Measurements from ENCODE around the gene PLEKHG2. TPM values are rescaled to one million over a fixed set of nuclear protein-coding genes. Genes with fewer than 3 reads are reported as not detected.
A peak's percentile ranks its signal among the peaks of the same experiment; 100 is the strongest.

The PLEKHG2 gene
- total and polyA plus RNA-seq, 9 of the 15 experiments (the other 6 are each of a cell fraction or from before 2014, with no cell fraction given), result 0.98 to 45.7 (median 9.8) TPM

DNA sequence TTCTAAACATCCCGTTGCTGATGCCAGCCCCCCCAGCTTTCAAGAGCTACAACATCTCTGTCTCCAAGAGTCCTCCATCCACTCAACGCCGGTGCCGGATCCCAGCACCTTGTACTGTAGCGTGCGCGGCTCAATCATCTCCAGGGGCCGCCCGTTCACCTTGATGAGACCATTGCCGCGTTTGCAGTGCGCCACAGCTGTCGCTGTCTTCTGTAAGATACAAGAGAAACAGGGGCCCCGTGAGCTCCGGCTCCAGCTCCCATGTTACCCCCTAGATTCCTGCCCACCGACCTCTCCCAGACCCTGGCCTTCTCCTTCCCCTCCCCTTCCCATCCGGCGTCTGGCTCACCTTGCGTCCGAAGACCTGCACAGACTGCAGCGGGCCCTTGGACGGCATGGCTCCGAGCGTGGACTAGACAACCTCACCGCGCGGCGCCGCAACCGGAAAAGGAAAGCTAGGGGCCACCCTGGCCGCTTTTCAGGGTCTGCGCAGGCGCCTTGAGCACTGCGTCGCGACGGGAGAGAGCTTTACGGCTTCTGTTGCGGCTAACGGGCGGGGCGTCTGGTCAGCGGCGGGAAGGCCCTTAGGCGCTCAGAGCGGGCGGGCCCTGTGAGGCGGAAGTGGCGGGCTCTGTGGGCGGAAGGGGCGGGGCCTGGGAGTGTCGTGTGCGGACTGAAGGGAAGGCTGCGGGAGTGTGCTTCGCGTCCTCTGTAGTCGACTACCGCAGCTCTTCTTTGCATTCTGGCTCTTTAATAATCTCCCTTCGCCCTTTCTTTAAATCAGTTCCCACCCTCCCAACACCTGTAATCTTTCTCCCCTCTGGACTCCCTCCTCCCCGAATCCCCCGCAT, 23.3 kb downstream of the PLEKHG2 start, which contains the start of gene RPS16 (continued):
- TF ChIP-seq, protein P1, sequence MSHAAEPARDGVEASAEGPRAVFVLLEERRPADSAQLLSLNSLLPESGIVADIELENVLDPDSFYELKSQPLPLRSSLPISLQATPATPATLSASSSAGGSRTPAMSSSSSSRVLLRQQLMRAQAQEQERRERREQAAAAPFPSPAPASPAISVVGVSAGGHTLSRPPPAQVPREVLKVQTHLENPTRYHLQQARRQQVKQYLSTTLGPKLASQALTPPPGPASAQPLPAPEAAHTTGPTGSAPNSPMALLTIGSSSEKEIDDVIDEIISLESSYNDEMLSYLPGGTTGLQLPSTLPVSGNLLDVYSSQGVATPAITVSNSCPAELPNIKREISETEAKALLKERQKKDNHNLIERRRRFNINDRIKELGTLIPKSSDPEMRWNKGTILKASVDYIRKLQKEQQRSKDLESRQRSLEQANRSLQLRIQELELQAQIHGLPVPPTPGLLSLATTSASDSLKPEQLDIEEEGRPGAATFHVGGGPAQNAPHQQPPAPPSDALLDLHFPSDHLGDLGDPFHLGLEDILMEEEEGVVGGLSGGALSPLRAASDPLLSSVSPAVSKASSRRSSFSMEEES (CRISPR knock-in tag; IDR thresholded peaks at IDR 0.05), result no peak
- TF ChIP-seq FOXJ3 (CRISPR knock-in tag; IDR thresholded peaks at IDR 0.05) (no peak), FOXA3 (CRISPR knock-in tag; conservative IDR thresholded peaks at IDR 0.05 in 1 of 2, IDR thresholded peaks at IDR 0.05 in 1 of 2) (peak in 1 of 2 experiments; percentile 13; a peak in 1 of 4 replicates), NELFE (IDR thresholded peaks at IDR 0.05; ENCODE audit: insufficient read depth, insufficient read length) (peak; percentile 78), U2AF2 (optimal IDR thresholded peaks at IDR 0.05; ENCODE audit: low read depth, low read length) (no peak), ILF3 (IDR thresholded peaks at IDR 0.05; ENCODE audit: borderline replicate concordance) (no peak; the same call in 1 of the 2 replicates), IRF2 (CRISPR knock-in tag; IDR thresholded peaks at IDR 0.05) (no peak), ZNF41 (CRISPR knock-in tag; conservative IDR thresholded peaks at IDR 0.05) (no peak), HCFC1 (IDR thresholded peaks at IDR 0.05; ENCODE audit: low read depth, low read length) (peak; percentile 66), PHTF2 (CRISPR knock-in tag; IDR thresholded peaks at IDR 0.05) (no peak), KAT2B (IDR thresholded peaks at IDR 0.05; ENCODE audit: low read depth, low read length) (no peak), RNF2 (IDR thresholded peaks at IDR 0.05) (0 out of 2 replicates have a peak, but pooled peaks have one; percentile 52), ZFPM2 (CRISPR knock-in tag; IDR thresholded peaks at IDR 0.05) (no peak)
- TF ChIP-seq, protein P2, sequence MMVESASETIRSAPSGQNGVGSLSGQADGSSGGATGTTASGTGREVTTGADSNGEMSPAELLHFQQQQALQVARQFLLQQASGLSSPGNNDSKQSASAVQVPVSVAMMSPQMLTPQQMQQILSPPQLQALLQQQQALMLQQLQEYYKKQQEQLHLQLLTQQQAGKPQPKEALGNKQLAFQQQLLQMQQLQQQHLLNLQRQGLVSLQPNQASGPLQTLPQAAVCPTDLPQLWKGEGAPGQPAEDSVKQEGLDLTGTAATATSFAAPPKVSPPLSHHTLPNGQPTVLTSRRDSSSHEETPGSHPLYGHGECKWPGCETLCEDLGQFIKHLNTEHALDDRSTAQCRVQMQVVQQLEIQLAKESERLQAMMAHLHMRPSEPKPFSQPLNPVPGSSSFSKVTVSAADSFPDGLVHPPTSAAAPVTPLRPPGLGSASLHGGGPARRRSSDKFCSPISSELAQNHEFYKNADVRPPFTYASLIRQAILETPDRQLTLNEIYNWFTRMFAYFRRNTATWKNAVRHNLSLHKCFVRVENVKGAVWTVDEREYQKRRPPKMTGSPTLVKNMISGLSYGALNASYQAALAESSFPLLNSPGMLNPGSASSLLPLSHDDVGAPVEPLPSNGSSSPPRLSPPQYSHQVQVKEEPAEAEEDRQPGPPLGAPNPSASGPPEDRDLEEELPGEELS (CRISPR knock-in tag; IDR thresholded peaks at IDR 0.05; ENCODE audit: borderline replicate concordance), result no peak
- TF ChIP-seq, protein P3, sequence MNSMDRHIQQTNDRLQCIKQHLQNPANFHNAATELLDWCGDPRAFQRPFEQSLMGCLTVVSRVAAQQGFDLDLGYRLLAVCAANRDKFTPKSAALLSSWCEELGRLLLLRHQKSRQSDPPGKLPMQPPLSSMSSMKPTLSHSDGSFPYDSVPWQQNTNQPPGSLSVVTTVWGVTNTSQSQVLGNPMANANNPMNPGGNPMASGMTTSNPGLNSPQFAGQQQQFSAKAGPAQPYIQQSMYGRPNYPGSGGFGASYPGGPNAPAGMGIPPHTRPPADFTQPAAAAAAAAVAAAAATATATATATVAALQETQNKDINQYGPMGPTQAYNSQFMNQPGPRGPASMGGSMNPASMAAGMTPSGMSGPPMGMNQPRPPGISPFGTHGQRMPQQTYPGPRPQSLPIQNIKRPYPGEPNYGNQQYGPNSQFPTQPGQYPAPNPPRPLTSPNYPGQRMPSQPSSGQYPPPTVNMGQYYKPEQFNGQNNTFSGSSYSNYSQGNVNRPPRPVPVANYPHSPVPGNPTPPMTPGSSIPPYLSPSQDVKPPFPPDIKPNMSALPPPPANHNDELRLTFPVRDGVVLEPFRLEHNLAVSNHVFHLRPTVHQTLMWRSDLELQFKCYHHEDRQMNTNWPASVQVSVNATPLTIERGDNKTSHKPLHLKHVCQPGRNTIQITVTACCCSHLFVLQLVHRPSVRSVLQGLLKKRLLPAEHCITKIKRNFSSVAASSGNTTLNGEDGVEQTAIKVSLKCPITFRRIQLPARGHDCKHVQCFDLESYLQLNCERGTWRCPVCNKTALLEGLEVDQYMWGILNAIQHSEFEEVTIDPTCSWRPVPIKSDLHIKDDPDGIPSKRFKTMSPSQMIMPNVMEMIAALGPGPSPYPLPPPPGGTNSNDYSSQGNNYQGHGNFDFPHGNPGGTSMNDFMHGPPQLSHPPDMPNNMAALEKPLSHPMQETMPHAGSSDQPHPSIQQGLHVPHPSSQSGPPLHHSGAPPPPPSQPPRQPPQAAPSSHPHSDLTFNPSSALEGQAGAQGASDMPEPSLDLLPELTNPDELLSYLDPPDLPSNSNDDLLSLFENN (IDR thresholded peaks at IDR 0.05; ENCODE audit: low read depth in 2 of 2, low read length in 2 of 2), result no peak
- TF ChIP-seq, protein P4, sequence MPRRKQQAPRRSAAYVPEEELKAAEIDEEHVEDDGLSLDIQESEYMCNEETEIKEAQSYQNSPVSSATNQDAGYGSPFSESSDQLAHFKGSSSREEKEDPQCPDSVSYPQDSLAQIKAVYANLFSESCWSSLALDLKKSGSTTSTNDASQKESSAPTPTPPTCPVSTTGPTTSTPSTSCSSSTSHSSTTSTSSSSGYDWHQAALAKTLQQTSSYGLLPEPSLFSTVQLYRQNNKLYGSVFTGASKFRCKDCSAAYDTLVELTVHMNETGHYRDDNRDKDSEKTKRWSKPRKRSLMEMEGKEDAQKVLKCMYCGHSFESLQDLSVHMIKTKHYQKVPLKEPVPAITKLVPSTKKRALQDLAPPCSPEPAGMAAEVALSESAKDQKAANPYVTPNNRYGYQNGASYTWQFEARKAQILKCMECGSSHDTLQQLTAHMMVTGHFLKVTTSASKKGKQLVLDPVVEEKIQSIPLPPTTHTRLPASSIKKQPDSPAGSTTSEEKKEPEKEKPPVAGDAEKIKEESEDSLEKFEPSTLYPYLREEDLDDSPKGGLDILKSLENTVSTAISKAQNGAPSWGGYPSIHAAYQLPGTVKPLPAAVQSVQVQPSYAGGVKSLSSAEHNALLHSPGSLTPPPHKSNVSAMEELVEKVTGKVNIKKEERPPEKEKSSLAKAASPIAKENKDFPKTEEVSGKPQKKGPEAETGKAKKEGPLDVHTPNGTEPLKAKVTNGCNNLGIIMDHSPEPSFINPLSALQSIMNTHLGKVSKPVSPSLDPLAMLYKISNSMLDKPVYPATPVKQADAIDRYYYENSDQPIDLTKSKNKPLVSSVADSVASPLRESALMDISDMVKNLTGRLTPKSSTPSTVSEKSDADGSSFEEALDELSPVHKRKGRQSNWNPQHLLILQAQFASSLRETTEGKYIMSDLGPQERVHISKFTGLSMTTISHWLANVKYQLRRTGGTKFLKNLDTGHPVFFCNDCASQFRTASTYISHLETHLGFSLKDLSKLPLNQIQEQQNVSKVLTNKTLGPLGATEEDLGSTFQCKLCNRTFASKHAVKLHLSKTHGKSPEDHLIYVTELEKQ (CRISPR knock-in tag; IDR thresholded peaks at IDR 0.05), result no peak
